SK-N-DZ (cell line): ENCODE data around the gene CFAP61.
"Not testable (repeated sequence)": the region's sequence is repeated elsewhere in the genome, so short reads cannot be mapped to it uniquely, and the experiment has no call there.

Experiments
- DNase-seq: peaks from one replicate; pipeline ENCODE4 v3.0.0-alpha.2; 2015; ENCODE audit warnings: low spot score

The CFAP61 gene

DNA sequence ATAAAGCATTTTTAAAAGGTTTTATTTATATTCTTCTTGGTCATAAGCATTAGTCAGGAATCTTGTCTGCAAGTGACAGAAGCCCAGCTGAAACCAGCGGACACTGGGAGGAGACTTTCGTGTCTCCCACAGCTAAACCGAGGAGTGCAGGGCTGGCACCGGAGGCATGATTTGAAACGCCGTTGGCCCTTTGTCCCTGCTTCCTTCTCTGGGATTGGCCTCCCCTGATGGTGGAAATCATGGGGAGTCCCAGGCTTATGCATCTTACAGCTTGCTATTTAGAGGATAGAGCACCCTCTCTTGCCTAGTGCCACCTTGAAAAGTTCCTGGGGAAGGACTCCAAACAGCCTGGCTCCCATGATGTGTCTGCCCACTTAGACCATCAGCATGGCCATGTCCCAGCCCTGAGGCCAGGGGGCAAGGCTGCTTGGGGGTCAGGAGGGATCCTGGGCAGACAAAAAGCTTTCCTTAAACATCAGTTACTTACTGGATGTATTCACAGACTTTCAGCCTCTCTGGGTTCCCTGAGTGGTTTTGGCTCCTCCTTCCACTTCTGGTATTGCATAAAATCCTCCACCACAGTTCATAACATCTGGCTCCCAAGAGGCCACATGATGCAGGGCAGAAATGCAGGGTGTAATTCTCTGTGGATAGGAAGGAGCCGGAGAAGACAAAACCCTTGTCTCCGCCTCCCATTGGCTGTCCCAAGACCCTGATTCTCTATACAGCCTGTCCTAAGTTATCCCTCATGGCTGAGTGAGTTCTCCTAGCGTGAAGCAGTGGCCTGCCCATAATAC is 266.2 kb downstream of the CFAP61 start:
- no peak for DNase-seq

DNA sequence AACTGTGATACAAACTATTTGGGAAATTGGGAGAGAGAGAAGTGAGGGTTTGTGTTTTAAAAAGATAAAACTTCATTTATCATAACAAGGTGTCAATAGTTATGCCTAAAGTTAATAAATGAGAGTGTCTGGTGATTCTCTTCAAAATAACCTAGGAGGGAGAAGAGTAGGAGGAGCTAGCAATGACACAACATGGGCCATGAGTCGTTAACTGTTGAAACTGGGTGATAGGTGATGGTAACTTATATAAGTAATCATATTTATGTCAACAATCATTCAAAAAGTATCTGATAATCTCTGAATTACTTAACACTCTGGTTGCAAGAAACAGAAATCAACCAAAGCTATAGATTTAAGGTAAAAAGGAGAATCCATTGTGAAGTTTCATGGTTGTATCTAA is 268.8 kb downstream of the CFAP61 start:
- DNase-seq = no peak

GRCh38 chr20:20321917-20322316 is 269.6 kb downstream of the CFAP61 start:
- DNase-seq = no peak

GRCh38 chr20:20322912-20323311 is 270.6 kb downstream of the CFAP61 start:
- no peak for DNase-seq

DNA sequence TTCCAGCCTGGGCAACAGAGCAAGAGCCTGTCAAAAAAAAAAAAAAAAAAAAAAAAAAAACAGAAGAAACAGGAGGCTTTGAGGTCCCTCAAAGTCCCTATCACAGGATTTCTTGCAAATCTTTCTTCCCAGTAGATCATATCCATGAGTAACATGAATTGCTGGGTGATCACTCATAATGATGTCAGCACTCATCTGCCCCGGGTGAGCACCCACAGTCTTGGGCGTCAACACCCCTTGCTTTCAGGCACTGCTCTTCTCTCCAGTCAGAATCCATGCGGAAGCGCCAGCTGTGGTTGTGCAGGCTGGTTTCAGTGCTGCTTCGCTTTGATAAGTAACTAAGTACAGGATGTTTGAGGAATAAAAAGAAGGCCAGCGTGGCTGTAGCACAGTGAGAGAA is 275.4 kb downstream of the CFAP61 start:
- no peak for DNase-seq

DNA sequence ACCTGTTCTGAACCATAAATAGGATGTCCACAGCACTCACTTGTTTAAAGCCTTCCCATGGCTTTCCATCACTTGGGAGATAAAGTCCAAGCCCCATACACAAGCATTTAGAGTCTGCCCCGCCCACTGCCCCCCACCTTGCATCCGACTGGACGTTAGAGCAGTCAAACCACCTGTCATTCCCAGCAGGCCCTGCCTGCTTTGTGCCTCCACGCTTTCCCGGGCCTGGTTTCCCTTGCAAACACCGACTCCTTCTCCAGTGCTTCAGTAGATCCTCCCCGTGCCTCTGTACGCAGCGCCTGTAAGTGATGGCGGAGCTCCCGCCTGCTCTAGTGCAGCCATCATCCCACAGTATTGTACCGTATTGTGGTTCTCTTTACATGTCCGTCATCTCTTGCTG is 277.2 kb downstream of the CFAP61 start:
- DNase-seq = no peak

- no peak for DNase-seq
Measured at GRCh38 chr20:20331156-20331555, 278.8 kb downstream of the CFAP61 start.

DNA sequence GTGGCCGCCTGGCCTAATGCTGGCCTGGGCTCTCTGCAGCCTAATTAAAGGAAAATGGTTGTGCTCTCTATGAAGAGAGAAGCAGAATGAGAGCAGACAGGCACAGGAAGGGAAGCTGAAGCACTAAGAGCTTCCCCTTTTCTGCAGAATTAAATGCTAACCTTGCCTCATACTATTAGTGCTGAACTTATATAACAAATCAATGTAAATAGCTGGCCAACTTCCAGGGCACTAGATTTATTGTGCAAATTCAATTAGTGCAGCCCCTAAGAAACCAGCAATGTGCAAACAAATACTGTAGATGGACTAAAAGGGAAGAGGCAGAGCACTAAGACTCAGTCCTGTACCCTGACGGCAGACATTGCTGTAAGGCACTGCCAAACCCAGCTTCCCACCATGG is 279.5 kb downstream of the CFAP61 start:
- DNase-seq = peak; percentile 37

- DNase-seq = no peak
Measured at GRCh38 chr20:20333866-20334265, 281.5 kb downstream of the CFAP61 start.

DNA sequence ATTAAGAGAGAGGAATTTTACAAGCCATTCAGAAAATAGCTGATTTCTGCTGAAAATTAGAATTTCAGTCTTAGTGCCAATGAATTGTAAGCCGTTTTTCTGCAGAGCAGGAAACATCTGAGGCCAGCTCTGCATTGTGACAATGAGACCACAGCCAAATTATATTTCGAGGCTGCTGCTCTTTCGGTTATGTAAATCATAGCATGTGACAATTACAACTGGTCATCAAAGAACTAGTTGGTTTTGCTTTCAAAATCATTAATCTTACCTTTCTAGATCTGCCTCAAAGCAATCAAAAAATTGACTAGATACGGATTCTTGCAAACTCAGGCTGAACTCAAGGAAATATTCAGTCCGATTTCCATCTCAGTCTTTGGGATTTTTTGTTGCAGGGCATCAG is 282.2 kb downstream of the CFAP61 start:
- no peak for DNase-seq

DNA sequence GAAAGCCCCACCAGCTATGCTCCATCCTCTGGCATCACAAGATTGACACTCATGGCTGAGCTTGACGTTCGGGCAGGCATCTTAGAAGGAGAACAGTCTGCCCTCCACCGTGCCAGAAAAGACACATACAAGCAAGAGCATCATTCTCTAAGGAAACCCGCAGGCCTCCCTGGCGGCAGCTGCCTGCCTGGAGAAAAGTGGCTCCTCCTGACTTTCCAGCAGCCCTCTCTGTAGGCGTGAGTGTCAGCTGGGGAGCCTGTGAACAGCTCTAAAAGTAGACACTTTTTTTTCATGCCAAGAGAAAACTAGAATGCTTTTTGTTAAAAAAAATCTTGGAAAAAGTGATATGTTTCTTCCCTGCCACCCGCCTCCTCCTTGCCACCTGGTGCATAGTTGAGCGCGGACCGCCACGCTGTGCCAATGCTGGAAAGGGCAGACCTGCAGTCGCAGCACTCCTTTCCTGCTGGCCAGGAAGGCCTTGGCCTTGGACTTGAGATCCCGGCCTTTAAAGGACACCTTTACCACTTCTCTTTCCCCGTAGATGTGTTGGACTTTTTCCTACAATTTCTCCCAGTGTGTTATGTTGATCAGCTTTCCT is 285.9 kb downstream of the CFAP61 start:
- DNase-seq = no peak

GRCh38 chr20:20340443-20340842 is 288.1 kb downstream of the CFAP61 start:
- DNase-seq = no peak

- DNase-seq = peak; percentile 92
Measured at GRCh38 chr20:20341371-20341770, 289.0 kb downstream of the CFAP61 start.

DNA sequence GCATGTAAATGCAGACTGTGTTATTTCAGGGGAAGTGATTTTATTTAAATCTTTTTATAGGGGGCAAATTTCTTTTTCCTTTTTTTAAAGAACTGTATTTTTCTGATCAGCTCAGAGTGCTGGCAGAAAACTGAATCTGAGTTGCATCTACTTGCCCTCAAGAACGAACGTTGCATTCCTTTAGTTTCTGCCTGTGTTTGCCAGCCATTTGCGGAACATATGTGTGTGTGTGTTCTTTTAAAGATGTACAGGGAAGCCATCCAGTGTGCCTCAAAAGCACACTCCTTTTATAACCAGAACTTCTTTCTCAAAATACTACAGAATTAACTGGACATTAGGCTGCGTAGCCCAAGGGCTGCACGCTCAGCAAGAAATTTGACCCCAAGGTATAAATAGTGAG is 289.7 kb downstream of the CFAP61 start:
- peak; percentile 36 for DNase-seq

- DNase-seq = no peak
Measured at GRCh38 chr20:20343932-20344331, 291.6 kb downstream of the CFAP61 start.

- DNase-seq = no peak
Measured at GRCh38 chr20:20344476-20344875, 292.1 kb downstream of the CFAP61 start.

GRCh38 chr20:20353576-20353975 is 301.2 kb downstream of the CFAP61 start:
- no peak for DNase-seq

DNA sequence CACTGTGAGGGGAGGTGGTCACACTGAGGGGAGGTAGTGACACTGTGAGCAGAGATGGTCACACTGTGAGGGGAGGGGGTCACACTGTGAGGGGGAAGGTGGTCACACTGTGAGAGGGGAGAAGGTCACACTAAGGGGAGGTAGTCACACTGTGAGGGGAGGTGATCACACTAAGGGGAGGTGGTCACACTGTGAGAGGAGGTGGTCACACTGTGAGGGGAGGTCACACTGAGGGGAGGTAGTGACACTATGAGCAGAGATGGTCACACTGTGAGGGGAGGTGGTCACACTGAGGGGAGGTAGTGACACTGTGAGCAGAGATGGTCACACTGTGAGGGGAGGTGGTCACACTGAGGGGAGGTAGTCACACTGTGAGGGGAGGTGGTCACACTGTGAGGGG is 303.2 kb downstream of the CFAP61 start:
- not testable (repeated sequence) for DNase-seq

- no peak for DNase-seq
Measured at GRCh38 chr20:20358801-20359200, 306.5 kb downstream of the CFAP61 start.

DNA sequence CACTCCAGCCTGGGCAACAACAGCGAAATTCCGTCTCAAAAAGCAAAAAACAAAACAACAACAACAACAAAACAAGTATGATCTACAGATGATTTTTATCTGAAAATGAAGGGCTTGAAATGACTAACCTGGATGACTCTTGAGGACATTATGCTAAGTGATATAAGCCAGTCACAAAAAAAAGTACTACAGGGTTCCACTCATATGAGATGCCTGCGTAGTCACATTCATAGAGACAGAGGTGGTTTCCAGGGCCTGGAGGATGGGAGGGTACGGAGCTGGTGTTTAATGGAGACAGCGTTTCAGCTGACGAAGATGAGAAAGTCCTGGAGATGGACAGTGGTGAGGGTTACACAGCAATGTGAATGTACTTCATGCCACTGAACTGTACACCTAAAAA is 307.3 kb downstream of the CFAP61 start:
- no peak for DNase-seq

DNA sequence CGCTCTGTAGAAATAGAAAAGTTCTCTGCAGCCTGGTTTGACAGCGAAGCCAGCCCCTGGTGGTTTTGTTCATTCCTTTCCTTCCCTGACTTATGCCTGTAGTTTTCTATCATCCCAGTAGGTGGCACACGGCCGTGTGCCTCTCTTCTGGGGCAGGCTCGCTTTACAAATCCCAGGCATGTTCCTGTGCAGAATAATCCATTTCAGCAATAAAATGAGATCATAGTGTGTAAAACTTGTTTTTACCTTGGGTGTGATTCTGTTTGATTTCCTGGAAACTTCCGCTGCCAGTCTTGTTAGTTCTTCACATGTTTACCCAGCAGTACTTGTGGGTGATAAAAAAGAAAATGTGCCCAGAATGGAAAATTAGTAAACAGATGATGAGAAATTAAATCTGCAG is 308.1 kb downstream of the CFAP61 start:
- peak; percentile 75 for DNase-seq

- peak; percentile 95 for DNase-seq
Measured at GRCh38 chr20:20362774-20363433, 310.6 kb downstream of the CFAP61 start.

DNA sequence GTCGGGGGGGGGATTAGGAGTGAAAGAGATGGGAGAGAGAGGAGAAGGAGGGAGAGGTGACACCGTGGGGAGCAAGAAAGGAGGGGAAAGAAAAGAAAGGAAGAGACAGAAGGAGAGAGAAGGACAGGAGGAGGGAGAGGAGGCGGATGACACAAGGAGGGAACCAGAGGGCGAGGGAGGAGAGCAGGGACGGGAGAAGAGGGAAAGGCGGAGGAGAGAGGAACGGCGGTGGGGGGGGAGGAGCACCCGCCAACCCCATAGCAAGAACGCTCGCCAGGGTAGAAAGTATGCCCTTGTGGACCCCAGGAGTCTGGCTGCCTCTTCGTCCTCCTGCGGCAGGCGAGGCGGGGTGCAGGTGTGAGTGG is 311.1 kb downstream of the CFAP61 start:
- peak; percentile 46 for DNase-seq
